GM19239 (cell line): ENCODE data around the gene KCNIP2.
A peak's percentile ranks its signal among the peaks of the same experiment; 100 is the strongest.
"Not testable (repeated sequence)": the region's sequence is repeated elsewhere in the genome, so short reads cannot be mapped to it uniquely, and the experiment has no call there.

ENCODE experiments used
- DNase-seq: peaks from one replicate; pipeline ENCODE4 v3.0.0; 2011; ENCODE audit warnings: low spot score; ENCODE audit not compliant: insufficient read length
- FAIRE-seq: peaks from 2 replicates; lab custom pipeline; 2011; peaks lifted over from hg19 to GRCh38; lab: Jason Lieb, UNC

KCNIP2 gene

DNA sequence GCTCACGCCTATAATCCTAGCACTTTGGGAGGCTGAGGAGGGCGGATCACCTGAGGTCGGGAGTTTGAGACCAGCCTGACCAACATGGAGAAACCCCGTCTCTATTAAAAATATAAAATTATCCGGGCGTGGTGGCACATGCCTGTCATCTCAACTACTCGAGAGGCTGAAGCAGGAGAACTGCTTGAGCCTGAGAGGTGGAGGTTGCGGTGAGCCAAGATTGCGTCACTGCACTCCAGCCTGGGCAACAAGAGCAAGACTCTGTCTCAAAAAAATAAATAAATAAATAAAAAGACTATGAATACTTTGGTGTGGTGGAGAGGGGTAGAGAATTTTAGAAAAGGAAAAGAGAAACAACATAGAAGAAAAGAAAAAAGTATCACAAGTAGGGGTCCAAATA lies 54.4 kb downstream of the KCNIP2 start:
- not testable (repeated sequence) for FAIRE-seq, DNase-seq

GRCh38 chr10:101785801-101786200 lies 57.8 kb downstream of the KCNIP2 start:
- FAIRE-seq, result no peak

GRCh38 chr10:101784558-101784957 lies 59.0 kb downstream of the KCNIP2 start:
- DNase-seq (no peak), FAIRE-seq (no peak)

More at GRCh38 chr10:101785801-101786200, 57.8 kb downstream of the KCNIP2 start:
- DNase-seq, result no peak

- no peak for FAIRE-seq
- DNase-seq, result no peak
Measured at GRCh38 chr10:101783736-101784118, 59.9 kb downstream of the KCNIP2 start.

- DNase-seq (peak; percentile 84), FAIRE-seq (peak; percentile 91)
Measured at GRCh38 chr10:101782811-101783735, 60.5 kb downstream of the KCNIP2 start, which contains the start of gene NPM3. TSS of gene NPM3 (minus strand) at chr10:101783446. CDS start at chr10:101783390, 56 bp downstream.

DNA sequence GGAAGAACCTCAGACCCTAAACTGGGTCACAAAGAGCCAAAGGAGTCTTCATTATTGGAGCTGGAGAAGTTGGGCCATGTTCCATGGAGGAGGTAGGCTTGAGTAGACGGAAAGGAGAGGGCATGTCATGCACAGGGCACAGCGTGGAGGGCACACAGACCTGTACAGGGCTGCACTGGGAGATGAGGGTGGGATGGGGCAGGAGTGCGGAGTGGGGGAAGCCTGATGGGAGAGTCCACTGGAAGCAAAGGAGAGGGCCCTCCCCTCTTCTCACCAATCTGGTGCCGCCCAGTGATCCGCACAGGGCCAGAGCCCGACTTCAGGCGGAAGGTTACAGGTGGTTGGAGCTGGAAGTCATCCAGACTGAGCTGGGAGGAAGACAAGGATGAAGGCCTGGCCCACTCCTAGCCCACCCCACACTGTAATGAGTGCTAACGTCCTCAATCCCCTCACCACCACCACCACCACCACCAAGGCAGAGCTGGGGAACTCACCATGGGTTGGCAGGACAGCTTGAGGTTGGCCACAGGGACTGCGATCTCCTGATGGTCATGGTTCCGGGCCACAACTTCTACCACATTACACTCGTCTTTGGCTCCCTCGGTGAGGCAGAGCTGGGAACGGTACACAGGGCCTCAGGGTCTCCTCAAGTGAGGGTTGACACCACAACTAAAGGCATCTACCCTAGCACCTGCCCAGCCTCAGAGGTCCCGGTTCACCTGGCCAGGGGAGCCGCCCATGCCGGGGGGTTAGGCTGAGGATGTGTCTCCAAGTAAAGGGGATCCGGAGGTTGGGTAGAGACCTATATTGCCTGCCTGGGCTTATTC lies 61.4 kb downstream of the KCNIP2 start:
- DNase-seq (no peak), FAIRE-seq (no peak)

- FAIRE-seq, result no peak
- no peak for DNase-seq
Measured at GRCh38 chr10:101781655-101781983, 62.0 kb downstream of the KCNIP2 start.

DNA sequence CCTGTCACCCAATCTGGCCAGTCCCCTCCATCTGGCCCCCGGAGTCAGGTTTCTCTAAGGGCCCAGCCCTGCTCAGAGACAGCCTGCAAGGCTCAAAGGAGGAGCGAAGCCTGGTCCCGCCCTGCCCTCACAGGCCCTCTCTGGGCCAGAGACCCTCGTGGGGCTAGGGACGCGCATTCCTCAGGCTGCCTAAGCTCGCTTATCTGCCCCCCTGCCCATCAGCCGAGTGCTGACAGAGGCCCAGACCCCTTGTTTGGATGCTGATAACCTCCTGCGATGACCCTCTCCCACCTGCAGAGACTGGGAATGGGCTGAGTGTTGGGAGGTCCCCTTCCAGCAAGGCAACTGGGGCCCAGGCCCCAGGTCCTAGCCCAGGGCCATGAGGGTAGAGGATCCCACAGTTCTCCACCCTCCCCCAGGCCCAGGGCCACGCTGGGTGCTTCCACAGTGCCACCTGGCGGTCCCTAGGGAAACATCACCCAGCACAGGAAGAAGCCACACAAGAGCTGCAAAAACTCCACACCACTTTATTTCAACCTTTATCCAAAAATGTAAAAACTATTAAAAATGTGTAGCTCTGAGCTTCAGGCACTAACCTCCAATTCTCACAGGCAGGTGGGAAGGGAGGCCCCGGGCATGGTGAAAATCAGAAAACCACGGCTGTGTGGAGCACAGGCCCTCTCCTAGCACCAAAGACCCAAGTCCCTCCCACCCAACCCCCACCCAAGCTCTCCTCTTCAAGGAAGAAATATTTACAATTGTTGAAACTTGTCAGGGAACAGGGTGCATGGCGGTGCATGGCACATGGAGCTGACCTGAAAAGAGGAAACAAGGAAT lies 62.6 kb downstream of the KCNIP2 start:
- peak; percentile 82 for DNase-seq

DNA sequence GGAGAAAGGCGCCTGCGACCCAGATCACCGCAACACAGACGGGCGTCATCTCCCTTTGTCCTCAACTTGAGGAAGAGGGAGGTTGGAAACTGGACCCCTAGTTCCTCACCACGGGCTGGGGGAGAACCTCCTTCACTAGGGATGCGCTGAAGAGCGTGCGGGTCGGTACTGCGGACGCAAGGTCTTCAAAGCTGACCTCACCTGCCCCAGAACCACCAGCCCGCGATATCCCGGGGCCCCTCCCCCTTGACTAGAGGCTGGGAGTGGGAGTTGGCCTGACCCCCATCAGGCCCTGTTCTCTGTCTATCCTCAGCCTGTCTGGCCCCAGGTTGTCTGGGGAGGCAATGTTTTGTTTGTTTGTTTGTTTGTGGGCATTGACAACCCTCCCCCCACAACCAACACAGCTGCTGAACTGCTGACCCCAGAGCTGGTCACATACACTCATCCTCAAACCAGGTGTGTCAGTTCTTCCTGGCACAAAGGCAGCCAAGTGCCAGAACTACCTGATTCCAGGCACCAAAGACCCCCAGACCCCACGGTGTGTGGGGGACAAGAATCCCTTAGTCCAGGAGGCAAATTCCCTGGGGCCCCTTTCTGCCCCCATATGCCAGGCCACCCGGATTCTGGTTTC lies 63.3 kb downstream of the KCNIP2 start:
- FAIRE-seq, result no peak
- no peak for DNase-seq

More for the DNA sequence above, 62.6 kb downstream of the KCNIP2 start:
- peak; percentile 89 for FAIRE-seq

GRCh38 chr10:101779544-101780186 lies 63.9 kb downstream of the KCNIP2 start:
- DNase-seq (peak; percentile 89), FAIRE-seq (peak; percentile 78)

DNA sequence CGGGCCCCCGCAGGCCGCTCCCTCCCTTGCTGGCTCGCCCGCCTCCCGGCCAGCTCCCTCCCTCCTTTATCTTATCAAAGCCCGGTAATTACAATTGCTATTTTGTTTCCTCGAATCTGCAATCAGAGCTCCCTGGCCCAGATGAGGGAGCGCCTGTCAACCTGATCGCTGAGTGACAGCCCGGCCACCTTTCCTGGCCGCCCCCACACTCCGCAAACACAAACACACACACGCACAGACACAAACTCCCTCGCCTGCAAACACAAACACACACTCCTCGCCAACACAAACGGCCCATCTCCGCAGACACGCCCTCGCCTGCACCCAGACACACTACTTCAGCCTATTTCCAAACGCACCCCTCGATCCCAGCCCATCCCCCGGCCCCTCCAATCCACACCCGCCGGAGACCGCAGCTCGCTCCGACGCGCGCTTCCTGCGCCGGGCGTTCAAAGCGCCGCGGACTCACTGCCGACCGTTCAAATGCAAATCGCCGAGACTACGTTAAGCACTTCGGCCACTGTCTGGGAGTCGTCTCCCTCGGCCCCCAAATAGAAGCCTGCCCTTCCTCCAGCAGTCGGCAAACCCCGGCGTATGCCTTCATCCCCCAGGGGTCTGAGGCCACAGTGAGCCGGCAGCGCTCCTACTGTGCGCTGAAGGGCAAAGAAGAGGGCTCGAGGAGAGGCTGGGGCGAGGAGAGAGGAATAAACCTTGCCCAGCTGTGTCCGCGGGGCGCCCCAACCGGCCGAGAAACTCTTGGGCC lies 64.6 kb downstream of the KCNIP2 start:
- DNase-seq (no peak), FAIRE-seq (peak; percentile 89)

DNA sequence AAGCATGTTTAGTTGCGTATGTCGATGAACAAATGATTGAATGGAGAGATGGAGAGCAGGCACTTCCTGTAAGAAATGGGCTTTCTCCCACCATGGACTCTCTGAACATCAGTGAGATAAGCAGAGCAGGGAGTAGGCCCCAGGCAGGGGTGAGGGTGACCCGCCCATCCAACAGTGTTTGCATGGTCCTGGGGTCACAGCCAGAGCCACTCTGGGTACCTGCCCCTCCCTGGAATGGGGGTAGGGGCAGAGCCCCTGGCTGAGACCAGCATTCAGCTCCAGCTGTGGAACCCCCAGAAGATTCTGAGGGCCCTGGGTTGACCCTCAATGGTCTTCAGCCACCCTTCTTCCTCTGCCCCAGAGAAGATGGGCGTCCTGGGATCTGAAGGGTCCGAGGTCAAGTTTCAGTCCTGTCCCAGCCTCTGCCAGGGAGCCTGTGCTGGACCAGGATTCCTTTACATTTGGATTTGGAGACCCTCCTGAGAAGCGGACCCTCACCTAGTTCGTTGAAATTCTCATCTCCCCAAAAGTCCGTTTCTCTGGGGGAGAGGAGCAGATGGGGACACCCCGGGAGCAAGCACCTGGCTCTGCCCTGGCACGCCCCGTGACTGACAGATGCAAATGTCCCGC lies 65.3 kb downstream of the KCNIP2 start:
- no peak for DNase-seq
- no peak for FAIRE-seq

DNA sequence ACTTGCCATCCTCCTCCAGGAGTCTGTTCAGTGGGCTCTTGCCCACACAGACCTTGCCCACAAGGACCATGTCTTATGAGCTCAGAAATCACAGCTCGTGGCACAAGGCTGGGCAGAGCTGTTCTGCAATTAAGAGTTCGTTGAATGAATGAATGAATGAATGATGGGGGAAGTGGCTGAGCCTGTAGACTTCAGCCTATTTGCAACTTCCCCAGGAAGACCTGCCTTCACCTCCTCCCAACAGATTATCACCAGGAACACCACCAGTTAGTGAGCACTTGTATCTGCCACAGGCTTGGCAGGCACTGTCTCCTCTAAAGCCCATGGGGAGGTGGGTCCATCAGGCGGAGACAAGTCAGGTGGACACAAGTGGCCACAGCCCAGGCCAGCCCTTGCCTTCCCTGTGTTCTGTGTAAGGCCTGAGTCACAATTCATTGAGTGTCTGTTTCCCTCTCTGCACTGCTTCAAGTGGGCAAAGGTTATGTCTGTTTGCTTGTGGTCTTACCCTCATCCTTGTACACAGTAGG lies 65.9 kb downstream of the KCNIP2 start:
- DNase-seq (no peak), FAIRE-seq (no peak)

DNA sequence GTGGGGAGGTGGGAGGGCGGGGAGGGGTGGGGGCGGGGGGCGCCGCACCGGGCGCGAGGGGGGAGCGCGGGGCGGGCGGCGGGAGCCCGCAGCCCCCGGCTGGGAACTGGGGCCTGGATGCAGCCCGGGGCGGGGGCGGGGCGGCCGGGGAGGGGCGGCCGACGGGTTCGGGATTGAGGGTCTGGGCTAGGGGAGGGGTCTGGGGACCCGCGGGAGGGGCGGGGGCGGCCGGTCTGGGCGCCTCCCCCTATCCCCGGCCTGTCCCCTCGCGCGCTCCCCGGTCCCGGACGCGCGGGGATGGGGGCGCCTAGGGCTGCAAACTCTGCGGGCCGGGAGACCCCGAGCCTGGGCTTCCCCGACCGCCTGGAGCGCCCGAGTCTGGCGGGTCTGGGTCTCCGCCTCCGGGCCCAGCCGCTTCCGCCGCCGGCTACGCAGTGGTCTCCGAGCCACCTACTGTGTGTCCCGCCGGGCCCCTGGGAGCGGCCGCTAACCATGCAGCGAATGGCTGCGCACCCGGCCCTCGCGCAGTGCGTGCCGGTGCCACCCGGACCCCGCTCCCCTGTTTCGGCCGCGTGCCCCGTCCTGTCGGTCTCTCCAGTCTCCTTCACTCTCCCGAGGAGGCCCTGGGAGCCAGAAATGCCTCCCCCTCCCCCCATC lies 67.3 kb downstream of the KCNIP2 start:
- DNase-seq (no peak), FAIRE-seq (no peak)
